ENCODE data around the gene PACS2. TPM values are rescaled to one million over a fixed set of nuclear protein-coding genes. Genes with fewer than 3 reads are reported as not detected.

PACS2 gene
- total and polyA plus RNA-seq, 2 of the 8 experiments (the other 6 are each of a cell fraction or from before 2014, with no cell fraction given) = 38.0 to 62.8 TPM

DNA sequence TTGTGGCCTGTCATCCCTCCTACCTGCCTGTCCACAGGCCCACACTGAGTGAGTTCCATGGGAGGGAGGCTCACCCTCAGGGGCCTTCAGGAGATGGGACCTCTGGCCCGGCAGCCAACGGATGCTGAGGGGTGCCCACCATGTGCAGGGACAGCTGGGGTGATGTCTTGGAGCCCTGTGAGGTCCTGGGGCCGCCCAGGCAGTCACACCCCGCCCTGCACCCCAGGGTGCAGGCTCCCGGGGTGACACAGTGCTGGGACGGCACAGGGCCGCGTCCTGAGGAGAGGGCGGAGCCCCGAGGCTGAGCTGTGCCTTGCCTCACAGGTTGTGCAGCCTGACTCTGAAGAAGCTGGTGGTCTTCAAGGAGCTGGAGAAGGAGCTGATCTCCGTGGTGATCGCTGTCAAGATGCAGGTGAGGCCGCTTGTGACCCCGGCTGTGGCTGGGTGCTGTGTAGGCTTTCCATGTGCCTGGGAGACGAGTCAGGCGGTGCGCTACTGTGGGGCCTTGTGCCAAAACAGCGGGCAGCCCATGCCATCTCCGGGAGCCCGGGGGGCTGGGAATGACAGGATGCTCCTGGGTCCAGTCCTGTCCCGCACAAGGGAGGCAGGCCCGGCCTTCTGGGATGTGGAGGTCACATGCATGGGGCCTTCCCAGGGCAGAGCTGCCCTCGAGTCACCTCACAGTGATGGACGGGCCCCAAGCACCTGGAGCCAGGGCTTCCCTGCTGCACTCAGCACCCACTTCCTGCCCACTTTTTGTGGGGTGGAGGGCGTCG, 33.8 kb downstream of the PACS2 start:
- Histone ChIP-seq H3K4me2 (ENCODE audit: insufficient read depth in 1 of 2, low read depth in 2 of 2, low read length in 2 of 2) (no peak overlapping the region), H3K23ac (ENCODE audit: insufficient read length) (no peak overlapping the region), H3K4ac (replicated peaks; ENCODE audit: insufficient read length, low read depth, low read length) (no peak overlapping the region), H4K5ac (ENCODE audit: insufficient read length, low read depth, low read length) (no peak overlapping the region), H3K56ac (replicated peaks; ENCODE audit: insufficient read length, low read depth, low read length) (no peak overlapping the region), H3K36me3 (ENCODE audit: control insufficient read depth in 2 of 4, insufficient read depth in 4 of 4, low read length in 3 of 4) (no peaks in the 10 kb centered on the region), H3K27ac (ENCODE audit: low read depth, low read length) (no peak overlapping the region), H3K14ac (ENCODE audit: insufficient read length) (no peak overlapping the region), H4K8ac (ENCODE audit: extremely low read depth, insufficient read depth, low read length) (peak overlapping the region; percentile 51; the same call in 1 of the 2 replicates), H3K4me1 (replicated peaks in 1 of 4; ENCODE audit: control insufficient read depth in 3 of 4, insufficient read depth in 4 of 4, low read length in 3 of 4) (peaks cover 0 to 4% (median 2%) of the 10 kb centered on the region in 4 experiments; a peak in 2 of 7 replicates), H3K23me2 (ENCODE audit: low read depth, low read length) (no peaks in the 10 kb centered on the region), H3K4me3 (ENCODE audit: extremely low read depth in 1 of 4, insufficient read depth in 2 of 4, low read depth in 3 of 4, low read length in 4 of 4) (no peak overlapping the region), H2AK5ac (ENCODE audit: low read depth, low read length) (no peak overlapping the region), H3K9ac (replicated peaks in 1 of 4; ENCODE audit: extremely low read depth in 1 of 4, low read depth in 3 of 4, low read length in 3 of 4) (no peak overlapping the region), H2BK15ac (ENCODE audit: low read length) (no peak overlapping the region), H3K79me1 (ENCODE audit: low read depth, low read length) (peaks cover 7% of the 10 kb centered on the region; the same call in 1 of the 2 replicates), H2BK12ac (ENCODE audit: low read depth, low read length) (no peak overlapping the region), H2BK20ac (ENCODE audit: low read length) (no peak overlapping the region), H2AFZ (ENCODE audit: low read length) (no peak overlapping the region), H4K20me1 (replicated peaks in 1 of 2; ENCODE audit: control insufficient read depth in 1 of 2, insufficient read depth in 2 of 2, low read length in 2 of 2) (peaks cover 4 to 21% of the 10 kb centered on the region in 2 experiments), H3K27me3 (replicated peaks in 1 of 4; ENCODE audit: control insufficient read depth in 3 of 4, extremely low read depth in 1 of 4, insufficient read depth in 3 of 4, low read length in 3 of 4) (no peaks in the 10 kb centered on the region), H2BK120ac (replicated peaks; ENCODE audit: low read depth, low read length) (no peak overlapping the region), H4K91ac (replicated peaks; ENCODE audit: insufficient read length, low read length) (no peak overlapping the region), H3K18ac (ENCODE audit: extremely low read depth, low read length) (no peak overlapping the region), H3K9me3 (ENCODE audit: insufficient read depth in 2 of 2, low read depth in 1 of 2, low read length in 1 of 2) (peaks cover 0 to 3% of the 10 kb centered on the region in 2 experiments; a peak in 1 of 4 replicates), H3K79me2 (ENCODE audit: control insufficient read depth in 1 of 2, insufficient read depth in 2 of 2, low read length in 2 of 2) (peaks cover 0 to 21% of the 10 kb centered on the region in 2 experiments; a peak in 2 of 4 replicates), H2BK5ac (ENCODE audit: low read depth, low read length) (no peak overlapping the region)
- WGBS, 2 experiments (ENCODE audit: extremely low coverage in 1 of 2, insufficient coverage in 1 of 2, insufficient read length in 1 of 2, insufficient replicate concordance in 2 of 2, low coverage in 1 of 2, low lambda C conversion rate in 2 of 2, missing lambda C conversion rate in 1 of 2) = 95% methylated on average over 23 of the region's 26 CpGs; no CpG with 5 or more reads in 1 of the 2 experiments
- ChIA-PET CTCF (ENCODE audit: partially characterized antibody) (interaction anchor here (1.0 to 3.6 kb wide), 7 partner anchors 17 to 348 kb away, joined by 3 to 17 read pairs (median 4); no protein-coding TSS in a partner anchor), POLR2A (ENCODE audit: partially characterized antibody) (no interaction called here)
- DNase-seq (ENCODE audit: low read depth in 1 of 2, low spot score in 2 of 2) (no peak), FAIRE-seq (no peak)
- TF ChIP-seq RBBP5 (IDR thresholded peaks at IDR 0.05; ENCODE audit: borderline replicate concordance, low read depth, low read length) (no peak), TBP (IDR thresholded peaks at IDR 0.05; ENCODE audit: low read depth, low read length) (no peak), SIX5 (IDR thresholded peaks at IDR 0.05; ENCODE audit: low read depth, low read length) (no peak), TAF1 (IDR thresholded peaks at IDR 0.05; ENCODE audit: low read depth, low read length) (no peak), BACH1 (IDR thresholded peaks at IDR 0.05; ENCODE audit: low read length) (no peak), SP4 (IDR thresholded peaks at IDR 0.05; ENCODE audit: low read length) (no peak), SIRT6 (IDR thresholded peaks at IDR 0.05; ENCODE audit: low read length) (no peak)
- TF ChIP-seq, protein P1, sequence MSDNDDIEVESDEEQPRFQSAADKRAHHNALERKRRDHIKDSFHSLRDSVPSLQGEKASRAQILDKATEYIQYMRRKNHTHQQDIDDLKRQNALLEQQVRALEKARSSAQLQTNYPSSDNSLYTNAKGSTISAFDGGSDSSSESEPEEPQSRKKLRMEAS (IDR thresholded peaks at IDR 0.05) = no peak

Measured in H1 (cell line).